Measurements from ENCODE around the gene GOLGA8B.
"Not testable (repeated sequence)": the region's sequence is repeated elsewhere in the genome, so short reads cannot be mapped to it uniquely, and the experiment has no call there.

- TF ChIP-seq JUND (IDR thresholded peaks at IDR 0.05; ENCODE audit: low read length); SIX5 (IDR thresholded peaks at IDR 0.05; ENCODE audit: low read depth, low read length); CTCF (IDR thresholded peaks at IDR 0.05; ENCODE audit: control extremely low read depth in 1 of 3, insufficient read depth in 1 of 3, low read depth in 1 of 3, low read length in 3 of 3); TCF12 (IDR thresholded peaks at IDR 0.05; ENCODE audit: low read depth, low read length); SRF (IDR thresholded peaks at IDR 0.05; ENCODE audit: low read depth, low read length); POLR2A (IDR thresholded peaks at IDR 0.05; ENCODE audit: control extremely low read depth in 1 of 2, low read depth in 2 of 2, low read length in 2 of 2); SUZ12 (IDR thresholded peaks at IDR 0.05; ENCODE audit: low read length); TAF1 (IDR thresholded peaks at IDR 0.05; ENCODE audit: low read depth, low read length); CEBPB (IDR thresholded peaks at IDR 0.05; ENCODE audit: low read depth, low read length); EZH2 (IDR thresholded peaks at IDR 0.05; ENCODE audit: low read depth, low read length, severe bottlenecking); KDM1A (IDR thresholded peaks at IDR 0.05; ENCODE audit: borderline replicate concordance, low read length); ATF3 (IDR thresholded peaks at IDR 0.05; ENCODE audit: insufficient read depth, low read depth, low read length): not testable (repeated sequence)
These were observed 29.3 kb downstream of the GOLGA8B start for GRCh38 chr15:34554126-34554525.
